NCI-H1092 treated with DMSO at 0.1 percent for 48 hours (cell line): ENCODE measurements around the gene IFT81.
"Not testable (repeated sequence)": the region's sequence is repeated elsewhere in the genome, so short reads cannot be mapped to it uniquely, and the experiment has no call there.

ENCODE experiments used
- DNase-seq: peaks from one replicate; lab custom pipeline; 2025; lab: John Stamatoyannopoulos, UW

IFT81 gene

DNA sequence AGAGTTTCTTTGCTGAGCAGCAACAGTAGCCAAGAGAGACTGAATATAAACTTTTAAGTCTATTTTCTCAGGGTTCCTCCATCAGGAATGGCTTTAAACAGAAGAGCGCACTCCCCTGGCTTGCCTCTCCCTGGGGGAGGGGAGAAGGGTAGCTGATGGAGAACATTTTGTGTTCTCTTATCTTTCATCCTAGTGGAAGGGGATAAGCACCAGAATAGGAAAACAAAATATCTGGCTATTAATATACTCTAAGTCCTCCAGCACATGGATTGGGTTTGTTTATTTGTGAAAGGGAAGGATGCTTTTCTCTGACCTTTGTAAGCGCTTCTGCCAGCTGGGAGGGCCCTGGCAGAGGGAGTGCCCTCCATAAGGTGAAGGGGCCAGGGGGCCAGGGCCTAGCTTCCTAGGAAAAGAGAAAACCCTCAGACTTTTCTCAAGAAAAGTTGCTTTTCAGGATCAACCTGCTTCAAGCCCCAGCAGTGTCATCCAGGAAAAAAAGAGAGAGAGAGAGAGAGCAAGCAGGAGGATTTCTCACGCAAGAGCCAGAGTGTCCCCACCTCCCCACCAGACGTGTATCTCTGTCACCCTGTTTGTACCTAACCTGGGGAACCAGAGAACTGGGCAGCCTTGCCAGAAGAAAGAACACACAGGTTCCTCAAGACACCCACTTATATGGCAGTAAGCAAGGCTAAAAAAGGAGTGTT lies 122.6 kb downstream of the IFT81 start:
- no peak for DNase-seq

- DNase-seq, result peak; percentile 4
These were observed 123.4 kb downstream of the IFT81 start for GRCh38 chr12:110247340-110248095.

DNA sequence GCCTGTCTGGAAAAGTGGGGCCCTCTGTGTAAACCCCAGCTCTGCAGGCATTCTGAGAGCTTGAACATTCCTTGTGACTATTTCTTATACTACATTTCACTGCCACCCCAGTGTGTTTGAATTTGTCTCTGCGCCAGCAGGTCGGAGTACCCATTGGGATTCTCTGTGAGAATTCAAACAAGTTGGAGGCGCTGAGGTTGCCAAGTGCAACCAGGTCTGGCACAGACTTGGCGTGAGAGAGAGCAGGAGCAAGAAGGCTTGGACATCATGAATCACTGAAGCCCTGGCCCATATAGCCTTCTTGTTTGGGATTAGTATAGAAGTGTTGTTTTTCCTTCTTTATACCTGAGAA lies 123.9 kb downstream of the IFT81 start:
- no peak for DNase-seq

DNA sequence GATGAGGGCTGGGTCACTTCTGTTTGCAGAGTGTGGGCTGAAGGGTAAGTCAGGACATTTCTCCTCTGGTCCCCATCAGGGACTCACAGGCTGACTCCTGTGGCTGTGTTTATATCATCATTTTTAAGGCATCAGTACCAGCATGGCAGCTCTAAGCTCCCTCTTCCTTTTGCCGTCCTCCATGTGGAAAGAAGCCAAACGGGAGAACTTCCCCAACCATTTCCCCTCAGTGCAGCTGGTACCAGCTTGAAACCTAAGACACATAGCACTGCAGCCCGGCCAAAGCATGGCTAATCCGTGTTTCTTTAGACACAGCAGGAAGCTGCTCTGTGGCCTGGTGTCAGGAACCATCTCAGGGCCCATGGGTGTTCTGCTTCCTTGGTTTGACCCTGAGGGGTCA lies 124.9 kb downstream of the IFT81 start:
- DNase-seq, result no peak

- no peak for DNase-seq
These were observed 125.6 kb downstream of the IFT81 start for GRCh38 chr12:110249716-110250225.

- no peak for DNase-seq
These were observed 127.2 kb downstream of the IFT81 start for GRCh38 chr12:110251381-110251780.

- DNase-seq, result no peak
These were observed 128.6 kb downstream of the IFT81 start for GRCh38 chr12:110252716-110253115.

DNA sequence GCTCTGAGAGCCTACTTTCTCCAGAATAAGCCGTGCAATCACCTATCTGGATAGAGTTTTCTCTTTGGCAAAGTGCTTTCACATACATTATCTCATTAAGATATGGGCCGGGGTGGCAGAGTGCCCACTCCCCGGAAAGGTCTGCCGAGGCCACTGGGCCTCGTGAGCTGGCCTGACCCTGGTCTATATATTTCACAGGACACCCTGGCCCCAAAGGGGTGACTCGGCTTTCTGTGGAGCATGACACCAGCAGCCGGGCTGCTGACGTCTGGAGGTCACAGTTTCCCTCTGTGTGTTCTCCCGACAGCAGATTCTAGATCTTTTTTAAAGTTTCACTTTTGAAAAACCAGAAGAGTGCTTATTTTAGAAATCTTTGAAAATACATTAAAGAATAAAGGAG lies 129.0 kb downstream of the IFT81 start:
- no peak for DNase-seq

GRCh38 chr12:110254971-110255540 lies 130.9 kb downstream of the IFT81 start:
- no peak for DNase-seq

DNA sequence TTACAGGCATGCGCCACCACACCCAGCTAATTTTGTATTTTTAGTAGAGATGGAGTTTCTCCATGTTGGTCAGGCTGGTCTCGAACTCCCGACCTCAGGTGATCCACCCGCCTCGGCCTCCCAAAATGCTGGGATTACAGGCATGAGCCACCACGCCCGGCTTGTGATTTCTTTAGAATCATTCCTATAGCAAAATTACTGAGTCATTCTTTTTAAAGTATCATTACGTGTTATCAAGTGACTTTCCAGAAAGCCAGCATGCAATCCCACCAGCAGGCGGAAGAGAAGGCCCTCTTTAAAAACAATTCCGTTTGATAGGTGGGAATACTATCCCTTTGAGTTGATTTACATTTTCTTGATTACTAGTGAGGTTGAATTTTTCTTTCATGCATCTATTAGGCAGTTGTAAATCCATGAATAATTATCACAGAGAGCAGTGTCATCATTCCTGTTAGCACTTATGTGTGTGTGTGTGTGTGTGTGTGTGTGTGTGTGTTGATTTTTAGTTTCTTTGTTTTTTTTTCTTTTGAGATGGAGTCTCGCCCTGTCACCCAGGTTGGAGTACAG lies 131.8 kb downstream of the IFT81 start:
- DNase-seq, result not testable (repeated sequence)

GRCh38 chr12:110256780-110257431 lies 132.7 kb downstream of the IFT81 start:
- no peak for DNase-seq

DNA sequence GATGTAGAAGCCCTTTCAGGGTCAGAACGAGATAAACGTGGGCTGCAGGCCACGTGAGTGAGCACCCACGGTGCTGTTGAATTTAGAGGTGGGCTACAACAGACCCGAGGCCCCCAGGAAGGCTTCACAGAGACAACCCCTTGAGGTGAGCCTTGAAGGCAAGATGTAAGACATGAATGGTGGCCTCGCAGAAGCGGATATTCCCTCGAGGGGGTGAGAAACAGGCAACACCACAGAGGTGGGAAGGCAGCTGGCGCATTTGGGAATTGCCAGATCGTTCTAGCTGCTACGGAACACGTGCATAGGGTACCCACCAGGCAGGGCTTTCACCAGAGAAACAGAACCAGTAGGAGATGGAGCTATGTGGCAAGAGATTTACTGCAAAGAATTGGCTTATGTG lies 134.3 kb downstream of the IFT81 start:
- no peak for DNase-seq

DNA sequence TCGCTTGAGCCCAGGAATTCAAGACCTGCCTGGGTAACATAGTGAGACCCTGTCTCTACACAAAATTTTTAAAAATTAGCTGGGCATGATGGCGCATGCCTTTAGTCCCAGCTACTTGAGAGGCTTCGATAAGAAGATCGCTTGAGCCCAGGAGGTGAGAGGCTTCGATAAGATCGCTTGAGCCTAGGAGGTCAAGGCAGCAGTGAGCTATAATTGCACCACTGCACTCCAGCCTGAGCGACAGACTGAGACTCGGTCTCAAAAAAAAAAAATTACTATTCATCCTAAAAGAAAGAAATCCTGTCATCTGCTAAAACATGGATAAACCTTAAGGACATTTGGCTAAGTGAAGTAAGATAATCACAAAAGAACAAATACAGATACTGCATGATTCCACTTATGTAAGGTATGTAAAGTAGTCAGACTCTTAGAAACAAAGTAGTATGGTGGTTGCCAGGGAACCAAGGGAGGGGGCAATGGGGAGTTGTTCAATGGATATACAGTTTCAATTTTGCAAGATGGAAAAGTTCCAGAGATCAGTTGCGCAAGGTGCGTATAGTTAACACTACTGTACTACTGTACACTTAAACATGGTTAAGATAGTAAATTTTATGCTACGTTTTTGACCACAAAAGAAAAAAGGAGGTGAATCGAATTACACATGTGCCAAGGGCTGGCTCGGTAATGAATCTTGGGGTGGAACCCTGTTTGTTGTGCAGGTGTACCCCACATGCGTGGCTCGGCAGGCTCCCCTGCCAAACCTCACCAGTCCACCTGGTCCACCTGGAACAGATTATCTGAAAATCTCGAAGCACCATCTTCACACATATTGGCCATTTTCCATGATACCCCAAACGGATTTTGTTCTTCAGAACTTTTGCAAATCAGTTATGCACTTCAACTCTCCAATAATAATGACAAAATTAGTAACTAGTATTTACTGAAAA lies 138.6 kb downstream of the IFT81 start:
- DNase-seq, result no peak

DNA sequence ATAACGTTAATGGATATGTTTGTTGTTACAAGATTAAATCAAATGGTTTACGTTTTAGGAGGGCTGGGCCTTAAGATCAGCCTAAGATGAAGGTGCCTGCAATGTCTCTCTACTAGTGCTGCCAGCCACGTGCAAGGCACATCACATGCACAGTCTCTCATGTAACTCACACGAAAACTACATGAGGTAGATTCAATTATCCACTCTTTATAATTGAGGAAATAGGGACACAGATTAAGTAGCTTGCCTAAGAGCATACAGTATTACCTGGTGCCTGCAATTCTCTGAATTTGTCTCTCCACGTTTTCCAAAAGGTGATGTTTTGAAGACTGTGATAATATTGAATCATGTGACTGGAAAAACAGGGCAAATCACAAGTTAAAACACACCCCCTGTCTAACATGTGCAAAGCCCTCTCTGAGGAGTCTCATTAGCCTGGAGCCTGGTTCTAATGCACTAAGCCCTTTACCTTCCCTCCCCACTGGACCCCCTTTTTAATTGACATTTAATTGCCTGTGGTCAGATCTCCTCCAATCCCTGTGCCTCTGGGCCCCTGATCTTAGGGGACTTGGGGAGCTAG lies 142.3 kb downstream of the IFT81 start:
- DNase-seq, result no peak

DNA sequence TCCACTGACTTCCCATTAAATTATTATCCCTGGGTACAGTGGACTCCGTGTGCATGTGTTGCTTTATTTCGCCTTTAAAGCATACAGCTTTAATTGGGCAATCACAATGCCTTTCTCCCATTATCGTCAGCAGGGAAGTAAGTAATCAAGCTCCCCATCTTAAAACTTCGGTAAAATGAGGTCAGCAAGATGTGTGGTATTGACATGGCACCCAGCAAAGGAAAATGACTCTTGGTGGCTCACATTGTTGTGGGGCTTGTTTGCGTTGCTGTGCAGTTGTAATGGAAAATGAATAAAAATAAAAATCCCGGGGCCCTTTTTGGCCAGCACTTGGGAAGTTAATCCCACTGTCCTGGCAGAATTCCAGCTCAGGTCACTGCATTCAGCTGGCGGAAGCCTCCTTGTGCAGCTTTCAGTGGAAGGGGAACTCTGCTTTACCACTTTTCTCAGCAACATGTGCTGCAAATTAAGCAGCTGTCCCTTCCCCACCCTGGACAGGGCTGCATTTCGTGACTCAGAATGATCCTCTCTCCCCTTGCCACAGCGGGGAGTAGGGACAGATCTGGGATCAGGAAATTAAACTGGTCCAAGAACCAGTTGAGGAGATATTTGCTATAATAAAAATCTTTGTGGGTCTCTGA lies 142.9 kb downstream of the IFT81 start:
- DNase-seq, result peak; percentile 59
